NCI-H2107 treated with DMSO at 0.1 percent for 48 hours (cell line): ENCODE measurements around the gene DPH2.
A peak's percentile ranks its signal among the peaks of the same experiment; 100 is the strongest.

Source experiments
- DNase-seq: peaks from one replicate; lab custom pipeline; 2025; ENCODE audit not compliant: unreplicated experiment; lab: John Stamatoyannopoulos, UW

DPH2 gene

DNA sequence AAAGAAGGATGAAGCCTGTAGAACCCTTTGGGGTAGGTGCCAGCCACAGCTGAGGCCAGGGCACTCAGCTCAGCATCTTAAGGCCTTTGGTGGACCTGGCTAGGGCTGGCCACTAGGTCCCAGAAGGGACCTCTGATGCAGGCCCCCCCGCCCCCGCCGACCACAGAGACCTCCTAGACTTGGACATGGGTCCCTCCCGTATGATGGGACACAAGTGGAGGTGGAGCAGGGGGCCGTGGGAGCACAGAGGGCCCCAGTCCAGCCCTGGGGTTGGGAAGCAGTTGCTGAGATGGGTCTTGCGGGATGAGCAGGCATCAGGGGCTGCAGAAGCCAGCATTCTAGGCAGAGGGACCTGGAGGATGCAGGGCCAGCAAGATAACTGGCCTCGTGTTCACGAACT lies 12.4 kb downstream of the DPH2 start:
- no peak for DNase-seq

DNA sequence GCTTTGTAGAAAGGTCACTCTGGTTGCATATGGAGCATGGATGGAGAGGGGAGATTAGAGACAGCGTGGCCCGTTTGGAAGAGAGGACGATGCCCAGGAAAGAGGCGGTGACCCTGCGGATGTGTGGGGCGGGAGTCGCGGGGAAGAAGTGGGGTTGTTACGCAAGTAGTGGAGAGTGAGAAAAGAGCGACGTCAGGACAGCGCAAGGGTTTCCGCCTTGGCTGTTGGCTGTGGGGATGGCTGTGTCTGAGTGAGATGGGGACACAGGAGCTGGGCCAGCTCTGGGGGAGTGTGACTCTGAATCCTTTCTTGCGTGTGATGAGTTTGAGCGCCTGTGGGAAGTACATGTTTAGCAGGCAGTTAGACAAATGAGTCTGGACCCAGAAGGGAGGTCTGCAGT lies 13.0 kb downstream of the DPH2 start:
- no peak for DNase-seq

DNA sequence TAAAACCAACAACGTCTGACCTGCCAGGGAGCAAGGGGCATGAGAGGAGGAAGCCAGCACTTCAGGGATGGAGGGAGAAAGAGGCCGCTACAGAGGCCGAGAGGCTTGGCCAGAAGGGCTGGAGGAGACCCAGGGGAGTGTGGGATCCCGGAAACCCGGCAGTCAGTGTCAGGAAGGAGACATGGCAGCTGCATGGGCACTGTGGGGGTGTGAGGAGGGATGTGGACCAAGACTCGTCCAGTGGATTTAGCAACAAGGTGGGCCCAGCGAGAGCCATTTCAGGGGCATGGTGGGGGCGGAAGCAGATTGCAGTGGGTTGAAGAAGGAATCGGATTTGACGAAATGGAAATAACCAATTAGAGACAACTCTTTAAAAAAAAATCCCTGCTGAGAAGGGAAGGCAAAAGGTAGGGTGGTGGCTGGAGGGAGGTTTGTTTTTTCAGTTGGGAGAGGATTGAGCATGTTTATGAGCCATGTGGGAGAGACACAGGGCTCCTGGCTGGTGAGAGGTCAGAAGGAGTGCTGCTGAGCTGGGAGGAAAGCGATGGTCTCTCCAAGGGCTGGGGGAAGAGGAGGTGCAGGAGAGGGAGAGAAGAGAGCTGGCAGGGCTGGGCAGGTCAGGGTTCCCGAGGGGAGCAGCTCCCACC lies 13.6 kb downstream of the DPH2 start:
- DNase-seq, result no peak

DNA sequence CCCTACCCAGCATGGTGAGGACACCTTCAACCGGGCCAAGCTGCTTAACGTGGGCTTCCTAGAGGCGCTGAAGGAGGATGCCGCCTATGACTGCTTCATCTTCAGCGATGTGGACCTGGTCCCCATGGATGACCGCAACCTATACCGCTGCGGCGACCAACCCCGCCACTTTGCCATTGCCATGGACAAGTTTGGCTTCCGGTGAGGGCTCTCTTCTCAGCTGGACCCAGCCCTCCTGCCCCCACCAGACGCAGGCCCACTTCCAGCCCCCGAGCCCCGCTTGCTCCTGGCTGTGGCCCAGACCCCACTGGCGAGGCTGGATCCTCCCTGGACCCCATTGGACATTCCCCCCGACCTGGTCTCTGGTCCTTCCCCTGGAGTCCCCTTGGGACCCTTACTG lies 15.0 kb downstream of the DPH2 start:
- DNase-seq, result no peak

DNA sequence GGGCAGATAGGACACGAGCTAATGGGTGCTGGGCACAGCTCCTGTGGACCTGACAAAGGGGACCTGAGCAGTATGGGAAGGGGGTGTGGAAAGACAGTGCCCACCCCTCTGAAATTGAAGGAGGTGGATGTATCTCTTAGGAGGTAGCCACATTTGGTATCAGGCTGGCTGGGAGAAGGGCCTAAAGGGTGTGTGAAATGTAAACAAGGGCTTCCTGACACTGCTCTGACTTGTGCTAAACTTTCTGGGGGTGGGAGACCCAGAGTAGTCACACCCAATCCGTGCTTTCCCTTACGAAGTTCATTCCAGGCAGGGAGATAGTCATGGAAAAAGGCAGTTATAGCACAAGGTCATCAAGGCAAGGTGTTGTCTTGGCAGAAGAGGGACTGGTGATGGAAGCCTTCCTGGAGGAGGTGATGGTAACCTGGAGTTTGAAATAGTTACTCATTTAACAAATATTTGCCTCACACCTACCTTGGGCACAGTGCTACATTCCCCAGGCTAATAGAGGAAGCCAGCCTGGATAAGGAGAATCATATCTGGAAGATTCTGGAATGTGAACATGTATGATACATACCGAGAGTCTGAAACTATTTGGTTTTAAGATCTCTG lies 16.3 kb downstream of the DPH2 start:
- no peak for DNase-seq

DNA sequence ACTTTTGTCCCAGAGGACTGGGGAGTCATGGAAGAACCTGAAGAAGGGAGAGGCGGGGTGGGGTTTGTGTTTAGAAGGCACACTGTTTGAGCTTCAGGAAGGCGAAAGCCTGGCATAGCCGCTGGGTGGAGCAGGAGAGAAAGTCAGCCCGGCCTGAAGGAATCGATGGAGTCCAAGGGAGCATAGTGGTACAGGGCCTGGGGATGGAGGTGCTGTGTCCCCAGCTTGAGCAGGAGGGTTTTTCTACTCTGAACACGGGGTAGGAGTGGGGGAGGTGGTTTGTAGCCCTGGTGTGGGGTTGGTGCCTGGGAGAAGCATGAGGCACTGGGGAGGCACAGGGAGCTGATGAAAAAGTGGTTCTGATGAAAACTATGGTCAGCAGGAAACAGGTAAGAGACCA lies 16.9 kb downstream of the DPH2 start:
- DNase-seq, result no peak

DNA sequence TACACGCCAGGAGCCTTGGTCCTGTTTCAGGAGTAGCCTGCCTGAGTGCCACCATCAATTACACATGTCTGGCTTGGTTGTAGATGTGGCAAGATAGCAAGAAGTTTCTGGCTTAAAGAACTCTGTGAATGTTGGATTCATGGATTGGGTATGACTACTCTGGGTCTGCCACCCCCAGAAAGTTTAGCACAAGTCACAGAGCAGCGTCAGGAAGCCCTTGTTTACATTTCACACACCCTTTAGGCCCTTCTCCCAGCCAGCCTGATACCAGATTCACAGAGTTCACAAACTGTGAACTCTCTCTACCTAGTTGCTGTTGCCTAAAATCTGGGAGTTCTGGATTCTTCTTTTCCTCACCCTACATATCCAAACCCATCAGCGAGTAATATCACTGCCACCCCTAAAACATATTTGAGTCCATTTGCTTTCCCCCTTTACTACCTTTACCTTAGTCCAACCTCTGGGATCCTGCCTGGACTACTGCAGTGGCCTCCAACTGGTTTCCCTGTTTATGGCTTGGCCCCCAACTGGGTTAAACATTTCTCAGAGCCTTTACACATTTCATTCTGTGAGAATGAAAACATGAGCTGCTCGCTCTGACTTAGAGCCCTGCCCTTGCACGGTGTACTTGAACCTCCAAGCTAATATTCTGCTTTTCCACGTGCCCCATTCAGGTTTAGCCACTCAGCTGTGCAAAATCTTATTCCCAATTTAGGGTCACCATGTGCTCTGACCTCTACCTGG lies 17.5 kb downstream of the DPH2 start:
- DNase-seq, result no peak

DNA sequence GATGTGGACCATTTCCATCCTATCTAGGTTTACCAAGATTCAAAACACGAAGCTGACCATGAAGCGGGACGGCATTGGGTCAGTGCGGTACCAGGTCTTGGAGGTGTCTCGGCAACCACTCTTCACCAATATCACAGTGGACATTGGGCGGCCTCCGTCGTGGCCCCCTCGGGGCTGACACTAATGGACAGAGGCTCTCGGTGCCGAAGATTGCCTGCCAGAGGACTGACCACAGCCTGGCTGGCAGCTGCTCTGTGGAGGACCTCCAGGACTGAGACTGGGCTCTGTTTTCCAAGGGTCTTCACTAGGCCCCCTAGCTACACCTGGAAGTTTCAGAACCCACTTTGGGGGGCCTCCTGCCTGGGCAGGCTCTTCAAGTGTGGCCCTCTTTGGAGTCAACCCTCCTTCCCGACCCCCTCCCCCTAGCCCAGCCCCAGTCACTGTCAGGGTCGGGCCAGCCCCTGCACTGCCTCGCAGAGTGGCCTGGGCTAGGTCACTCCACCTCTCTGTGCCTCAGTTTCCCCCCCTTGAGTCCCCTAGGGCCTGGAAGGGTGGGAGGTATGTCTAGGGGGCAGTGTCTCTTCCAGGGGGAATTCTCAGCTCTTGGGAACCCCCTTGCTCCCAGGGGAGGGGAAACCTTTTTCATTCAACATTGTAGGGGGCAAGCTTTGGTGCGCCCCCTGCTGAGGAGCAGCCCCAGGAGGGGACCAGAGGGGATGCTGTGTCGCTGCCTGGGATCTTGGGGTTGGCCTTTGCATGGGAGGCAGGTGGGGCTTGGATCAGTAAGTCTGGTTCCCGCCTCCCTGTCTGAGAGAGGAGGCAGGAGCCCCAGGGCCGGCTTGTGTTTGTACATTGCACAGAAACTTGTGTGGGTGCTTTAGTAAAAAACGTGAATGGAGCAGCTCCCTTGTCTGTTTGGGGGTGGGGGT lies 20.7 kb downstream of the DPH2 start:
- no peak for DNase-seq

DNA sequence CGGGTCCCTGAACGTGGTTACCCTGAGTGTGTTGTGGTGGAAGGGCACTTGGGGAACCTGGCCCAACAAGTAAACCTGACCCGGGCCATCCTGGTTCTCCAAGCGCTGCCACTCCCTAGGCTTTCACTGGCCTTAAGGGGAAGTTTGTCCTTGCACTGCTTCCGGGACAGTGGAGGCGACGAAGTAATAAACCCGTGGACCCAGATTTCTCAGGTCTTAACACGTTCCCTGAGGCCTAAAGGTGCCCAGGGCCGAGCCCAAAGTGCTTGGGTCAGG lies 21.3 kb downstream of the DPH2 start:
- no peak for DNase-seq

DNA sequence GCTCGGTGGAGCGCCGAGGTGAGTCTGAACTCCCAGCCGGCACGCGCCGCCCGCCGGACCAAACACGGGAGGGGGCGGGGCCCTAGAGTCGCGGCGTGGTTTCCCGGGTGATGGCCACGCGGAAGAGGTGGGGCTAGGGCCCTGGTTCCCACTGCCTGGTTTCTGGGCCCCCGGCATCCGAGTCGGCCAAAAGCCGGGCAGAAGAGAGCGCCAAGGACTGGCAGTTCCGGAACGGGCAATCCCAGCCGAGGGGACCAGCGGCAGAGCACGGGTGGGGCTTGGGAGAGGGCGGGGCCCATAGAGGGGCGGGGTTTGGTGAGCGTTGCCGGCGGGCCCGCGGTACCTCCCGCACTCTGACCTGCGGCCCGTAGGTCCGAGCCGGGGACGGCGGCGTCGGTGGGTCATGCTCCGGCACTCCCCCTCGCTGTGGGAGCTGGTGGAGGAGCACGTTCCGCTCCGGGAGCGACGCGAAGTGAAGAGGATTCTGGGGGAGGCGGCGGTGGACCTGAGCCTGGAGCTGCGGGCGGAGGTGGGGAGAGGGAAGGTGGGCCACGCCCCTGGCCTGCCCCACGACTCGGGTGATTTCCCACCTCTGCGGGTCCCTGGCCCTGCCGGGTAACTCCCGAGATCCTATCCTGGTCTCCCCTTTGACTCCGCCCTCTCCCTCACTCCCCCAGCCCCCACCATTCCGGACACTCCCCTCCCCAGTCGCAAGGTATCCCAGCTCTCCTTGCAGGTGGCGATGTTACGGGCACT lies 21.8 kb downstream of the DPH2 start, which contains the start of gene CCDC24:
Gene CCDC24, plus strand, starts transcription at position 124 of the 756 bp plus-strand sequence. Its CDS starts 280 bp downstream, at position 404.
- DNase-seq, result peak; percentile 46

DNA sequence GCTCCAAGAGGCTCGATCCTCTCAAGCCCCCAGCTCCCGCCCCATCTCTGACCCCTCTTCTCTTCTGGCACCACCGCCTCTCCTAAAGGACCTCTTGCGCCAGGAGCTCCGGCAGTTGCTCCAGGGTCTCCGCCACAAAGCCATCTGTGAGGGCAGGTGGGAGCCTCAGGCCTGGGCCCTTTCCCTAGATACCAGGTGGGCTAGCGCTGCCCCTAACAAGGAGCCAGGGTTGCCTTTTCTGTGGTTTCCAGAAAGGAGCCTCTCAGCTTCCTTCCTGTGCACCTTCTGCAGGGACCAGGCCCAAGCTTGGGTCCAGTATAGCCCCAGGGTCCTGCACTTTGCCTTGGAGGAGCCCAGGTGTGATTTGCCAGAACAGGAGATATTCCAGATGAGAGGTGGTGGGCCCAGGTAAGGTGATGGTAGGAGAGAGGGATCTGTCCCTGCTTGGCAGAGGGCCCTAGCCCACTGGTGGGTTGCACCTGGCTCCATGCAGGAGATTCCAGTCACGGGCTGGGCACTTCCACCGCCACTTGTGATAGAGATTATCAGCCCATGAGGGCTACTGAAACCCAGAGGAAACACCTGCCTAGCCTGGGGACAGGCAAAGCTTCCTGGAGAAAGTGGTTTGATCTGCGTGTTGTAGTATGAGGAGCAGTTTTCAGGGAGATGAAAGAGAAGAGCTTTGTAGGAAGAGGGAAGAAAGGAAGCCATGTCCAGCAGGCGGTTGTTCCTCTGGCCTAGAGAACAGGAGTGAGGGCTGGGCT lies 22.6 kb downstream of the DPH2 start:
- DNase-seq, result no peak

DNA sequence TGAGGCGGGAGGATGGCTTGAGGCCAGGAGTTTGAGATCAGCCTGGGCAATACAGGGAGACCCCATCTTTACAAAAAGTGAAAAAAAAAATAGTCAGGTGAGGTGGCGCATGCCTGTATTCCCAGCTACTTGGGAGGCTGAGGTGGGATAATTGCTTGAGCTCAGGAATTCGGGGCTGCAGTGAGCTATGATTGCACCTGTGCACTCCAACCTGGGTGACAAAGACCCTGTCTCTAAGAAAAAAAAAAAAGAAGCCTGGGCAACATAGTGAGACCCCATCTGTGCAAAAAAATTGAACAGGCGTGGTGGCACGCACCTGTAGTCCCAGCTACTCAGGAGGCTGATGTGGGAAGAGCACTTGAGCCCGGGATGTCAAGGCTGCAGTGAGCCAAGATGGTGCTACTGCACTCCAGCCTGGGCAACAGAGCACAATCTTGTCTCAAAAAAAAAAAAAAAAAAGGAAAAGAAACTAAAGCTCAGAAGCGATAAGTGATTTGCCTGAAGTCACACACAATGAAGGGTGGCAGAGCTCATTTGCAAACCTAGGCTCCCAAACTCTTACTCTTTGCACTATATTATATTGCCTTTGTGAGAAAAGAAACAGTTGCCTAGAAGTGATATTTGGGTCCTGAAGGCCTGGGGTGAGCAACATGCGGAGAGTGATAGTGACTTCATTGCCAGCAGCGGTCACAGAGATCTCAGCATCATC lies 23.6 kb downstream of the DPH2 start:
- no peak for DNase-seq

DNA sequence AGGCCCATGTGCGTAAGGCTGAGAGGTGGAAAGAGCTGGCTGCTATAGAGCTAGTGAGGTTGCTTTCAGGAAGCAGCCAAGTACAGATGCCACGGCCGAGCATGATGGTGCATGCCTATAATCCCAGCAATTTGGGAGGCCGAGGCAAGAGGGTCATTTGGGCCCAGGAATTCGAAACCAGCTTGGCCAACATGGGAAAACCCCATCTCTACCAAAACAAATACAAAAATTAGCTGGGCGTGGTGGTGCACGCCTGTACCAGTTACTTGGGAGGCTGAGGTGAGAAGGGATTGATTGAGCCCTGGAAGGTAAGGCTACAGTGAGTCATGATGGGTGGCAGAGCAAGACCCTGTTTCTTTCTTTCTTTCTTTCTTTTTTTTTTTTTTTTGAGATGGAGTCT lies 24.3 kb downstream of the DPH2 start:
- DNase-seq, result no peak

DNA sequence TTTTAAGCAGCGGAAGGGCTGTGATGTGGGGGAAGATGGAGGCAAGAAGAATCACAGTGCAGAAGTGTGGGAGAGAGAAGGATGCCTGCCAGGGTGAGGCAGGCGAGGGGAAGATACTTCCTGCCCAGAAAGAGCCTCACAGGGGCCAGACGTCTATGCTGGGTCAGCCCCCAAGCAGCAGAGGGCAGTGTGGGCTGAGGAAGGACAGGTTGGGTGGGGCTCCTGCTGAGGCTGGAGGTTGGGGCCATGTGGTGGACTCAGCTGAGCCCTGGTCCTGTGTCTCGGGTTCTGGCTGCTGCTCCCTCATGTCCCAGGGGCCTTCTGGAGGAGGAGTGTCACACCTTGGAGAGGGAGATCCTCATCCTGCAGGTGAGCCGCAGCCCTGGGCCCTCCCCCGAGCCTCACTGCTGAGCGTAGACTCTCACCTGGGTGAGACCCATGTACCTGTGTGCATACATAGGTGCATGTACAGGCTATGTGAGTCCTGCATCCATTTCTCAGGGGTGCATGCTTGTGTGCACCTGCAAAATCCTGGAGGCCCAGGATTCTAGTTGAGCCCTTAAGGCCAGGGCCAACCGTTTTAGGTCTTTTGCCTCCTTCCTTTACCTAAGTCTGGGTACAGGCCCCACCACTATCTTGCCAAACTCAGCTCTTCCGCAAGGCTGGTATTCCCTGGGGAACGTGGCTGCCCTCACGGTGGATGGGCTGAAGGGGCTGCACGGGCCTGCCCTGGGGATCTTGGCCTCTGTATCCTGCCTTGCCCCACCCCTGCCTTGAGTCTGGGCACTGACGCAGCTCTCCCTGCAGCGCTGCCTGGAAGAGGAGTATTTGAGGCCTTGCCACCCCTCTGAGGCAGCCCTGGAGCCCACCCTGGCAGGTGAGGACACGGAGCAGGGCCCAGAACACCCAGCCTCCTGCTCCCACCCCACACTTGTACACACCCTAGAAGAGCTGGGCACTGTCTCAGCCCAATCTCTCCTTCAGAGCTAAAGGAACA lies 25.3 kb downstream of the DPH2 start:
- DNase-seq, result no peak

DNA sequence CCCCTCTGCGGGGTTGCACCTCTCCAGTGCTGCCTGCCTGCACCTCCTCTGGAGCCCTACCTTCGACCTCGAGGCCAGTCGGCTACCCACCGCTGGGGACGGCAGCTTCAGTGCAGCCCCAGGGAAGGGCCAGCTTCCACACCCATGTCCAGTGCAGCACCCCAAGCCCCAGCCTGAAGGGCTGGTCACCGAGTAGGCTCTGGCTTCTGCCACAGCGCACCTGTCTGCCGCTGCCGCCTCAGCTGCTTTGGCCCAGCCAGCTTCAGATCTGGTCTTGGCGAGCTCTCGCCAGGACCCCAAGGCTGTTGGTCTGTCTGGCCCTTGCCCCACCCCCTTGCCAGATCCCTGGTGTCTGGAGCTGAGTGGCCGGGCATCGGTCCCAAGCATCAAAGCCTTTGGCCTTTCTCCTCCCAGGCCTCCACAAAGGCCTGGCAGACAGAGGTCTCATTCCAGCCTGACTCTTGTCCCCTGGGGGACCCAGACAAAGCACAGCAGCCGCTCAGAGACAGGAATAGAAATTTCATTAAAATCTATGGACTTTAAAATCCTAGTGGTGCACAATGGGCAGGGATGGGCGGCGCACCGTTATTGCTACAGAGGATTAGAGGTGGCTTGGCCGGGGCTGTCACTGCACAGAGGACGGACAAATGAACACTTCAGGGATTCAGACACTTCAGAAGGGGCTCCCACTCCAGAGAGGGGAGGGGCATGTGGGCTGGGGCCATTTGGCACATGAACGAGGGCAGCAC lies 26.3 kb downstream of the DPH2 start:
- no peak for DNase-seq

DNA sequence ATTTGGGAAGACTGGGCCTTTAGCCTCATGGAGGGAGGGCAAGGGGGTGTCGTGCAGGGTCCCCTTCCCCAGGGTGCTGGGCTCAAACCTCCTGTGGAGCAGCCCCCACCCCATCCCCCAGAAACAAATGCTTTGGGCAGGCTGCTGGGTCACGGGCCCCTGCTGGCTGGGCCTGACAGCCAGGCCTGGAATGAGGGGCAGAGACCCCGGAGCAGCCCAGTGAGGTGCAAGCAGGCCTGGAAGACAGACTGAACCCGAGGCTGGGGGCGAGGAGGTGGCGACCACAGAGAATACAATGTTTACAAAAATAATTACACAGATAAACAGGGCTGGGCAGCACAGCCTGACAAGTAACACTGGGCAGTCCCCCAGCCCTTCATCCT lies 26.9 kb downstream of the DPH2 start:
- no peak for DNase-seq

DNA sequence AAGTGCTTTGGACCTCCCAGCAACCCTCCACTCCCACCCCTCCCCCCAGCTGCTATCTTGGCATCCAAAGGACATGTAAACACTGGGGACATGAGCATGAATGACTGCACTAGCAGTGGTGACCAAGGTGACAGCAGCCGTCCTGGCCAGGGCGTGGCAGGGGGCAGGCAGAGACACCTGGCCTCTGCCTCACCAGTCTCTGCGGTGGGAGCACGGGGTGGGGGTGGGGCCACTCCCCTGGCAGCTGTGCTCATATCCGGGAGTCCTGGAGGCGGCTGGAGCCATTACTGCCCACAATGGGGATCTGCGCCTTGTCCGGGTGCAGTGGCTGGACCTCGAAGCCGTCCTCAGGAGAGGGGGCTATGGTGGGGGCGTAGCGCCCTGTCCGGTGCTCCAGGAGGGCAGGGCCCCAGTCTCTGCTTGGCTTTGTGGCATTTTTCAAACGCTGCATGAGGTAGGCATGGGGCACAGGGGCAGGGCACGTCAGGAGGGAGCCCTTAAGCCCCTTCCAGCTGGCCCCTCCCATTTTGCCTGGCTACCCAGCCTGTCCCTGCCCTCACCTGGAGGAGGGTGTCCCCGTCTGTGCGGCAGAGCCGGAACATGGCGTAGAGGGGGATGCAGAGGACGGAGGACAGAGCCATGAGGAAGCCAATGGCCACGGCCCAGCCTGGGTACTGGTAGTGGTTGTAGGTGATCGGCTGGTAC lies 27.6 kb downstream of the DPH2 start:
- DNase-seq, result no peak
